Karpas-422 (cell line): ENCODE measurements around the gene SNAPC4. TPM values are rescaled to one million over a fixed set of nuclear protein-coding genes. Genes with fewer than 3 reads are reported as not detected.

Experiments
- DNase-seq: peaks from one replicate; pipeline ENCODE4 v3.0.0-alpha.2; 2015
- H2AFZ ChIP-seq: fragments of 200-600 bp; sonication (generic); 2 replicates; pipeline ENCODE4 v1.6.1; 2014; ENCODE audit warnings: antibody characterized with exemption, low read length, mixed read lengths
- H3K27ac ChIP-seq: fragments of 200-600 bp; sonication (generic); 2 replicates; pipeline ENCODE4 v1.5.1; 2014; ENCODE audit warnings: mild to moderate bottlenecking, low read length, moderate library complexity
- H3K27me3 ChIP-seq: fragments of 200-600 bp; sonication (generic); 2 replicates; pipeline ENCODE4 v1.6.1; 2014; ENCODE audit warnings: low read length, mixed read lengths
- H3K36me3 ChIP-seq: fragments of 200-600 bp; sonication (generic); 2 replicates; pipeline ENCODE4 v1.6.1; 2014; ENCODE audit warnings: low read length, mixed read lengths; ENCODE audit not compliant: insufficient read depth
- H3K4me1 ChIP-seq: fragments of 200-600 bp; sonication (generic); 2 replicates; pipeline ENCODE4 v1.6.1; 2014; ENCODE audit warnings: mild to moderate bottlenecking, low read length, mixed read lengths
- H3K4me2 ChIP-seq: fragments of 200-600 bp; sonication (generic); 2 replicates; pipeline ENCODE4 v1.6.1; 2014; ENCODE audit warnings: low read length, low read depth, mild to moderate bottlenecking; ENCODE audit not compliant: poor library complexity, severe bottlenecking
- H3K4me3 ChIP-seq: fragments of 200-600 bp; sonication (generic); 2 replicates; pipeline ENCODE4 v1.5.1; 2014; ENCODE audit warnings: mild to moderate bottlenecking, antibody characterized with exemption, low read length, mixed read lengths
- H3K79me2 ChIP-seq: fragments of 200-600 bp; sonication (generic); 2 replicates; pipeline ENCODE4 v1.6.1; 2014; ENCODE audit warnings: mild to moderate bottlenecking, low read length, mixed read lengths
- H3K9ac ChIP-seq: fragments of 200-600 bp; sonication (generic); 2 replicates; pipeline ENCODE4 v1.6.0; 2014; ENCODE audit warnings: low read length
- H3K9me2 ChIP-seq: fragments of 200-600 bp; sonication (generic), shearing (Covaris generic); replicated peaks from 2 replicates; pipeline ENCODE4 v1.6.0; 2014; ENCODE audit warnings: mild to moderate bottlenecking, low read length, moderate library complexity; ENCODE audit not compliant: insufficient read depth
- H3K9me3 ChIP-seq: fragments of 300-700, 200-600 bp; sonication (generic); 2 replicates; pipeline ENCODE4 v1.6.1; 2014; ENCODE audit warnings: low read length, mixed read lengths
- H4K20me1 ChIP-seq: fragments of 200-600 bp; sonication (generic); 2 replicates; pipeline ENCODE4 v1.6.1; 2014; ENCODE audit warnings: mild to moderate bottlenecking, antibody characterized with exemption, low read length, low read depth; ENCODE audit not compliant: insufficient read depth
- total RNA-seq: library from RNA; depleted of rRNA; stranded (reverse); fragments of >200 nt; shearing (Covaris generic); gene quantifications from 2 replicates; pipeline ENCODE4 v1.2.3, GENCODE V29; 2014; ENCODE audit warnings: low replicate concordance

Gene SNAPC4
- total RNA-seq, 1 experiment from 2014 or later = 3.7 TPM

DNA sequence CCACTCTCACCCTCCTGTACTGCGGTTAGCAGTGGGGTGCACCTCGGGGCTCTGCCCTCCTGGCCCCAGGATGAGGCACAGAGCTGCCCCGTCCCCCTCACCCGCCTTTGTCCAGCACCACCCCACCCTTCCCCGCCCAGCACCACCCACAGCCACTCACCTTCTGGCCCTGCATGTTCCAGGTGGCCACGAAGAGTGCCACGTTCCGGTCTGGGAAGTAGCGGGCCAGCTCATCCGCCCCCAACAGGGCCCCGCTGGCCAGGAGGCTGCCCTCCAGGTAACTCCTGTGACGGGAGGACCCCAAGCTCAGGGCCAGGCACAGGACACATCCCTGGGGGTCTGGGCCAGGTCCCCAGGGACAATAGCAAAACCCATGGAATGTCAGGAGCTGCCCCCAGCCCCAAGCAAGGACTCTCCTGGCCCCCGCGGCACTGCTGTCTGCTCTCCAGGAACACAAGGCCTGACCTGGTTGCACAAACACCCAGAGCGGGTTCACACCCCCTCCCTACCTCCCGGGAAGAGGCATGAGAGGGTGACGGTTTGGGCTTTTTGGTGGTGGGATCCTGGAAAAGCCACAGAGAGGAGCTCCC is 34.7 kb upstream of the SNAPC4 start:
- Histone ChIP-seq H3K9me3 (no peaks in the 10 kb centered on the region), H3K4me3 (no peak overlapping the region), H3K4me2 (no peak overlapping the region), H3K27ac (no peak overlapping the region), H3K27me3 (no peaks in the 10 kb centered on the region), H3K9ac (no peak overlapping the region), H2AFZ (no peak overlapping the region), H4K20me1 (peaks cover 22% of the 10 kb centered on the region), H3K4me1 (peaks cover 19% of the 10 kb centered on the region), H3K9me2 (no peaks in the 10 kb centered on the region), H3K36me3 (no peaks in the 10 kb centered on the region), H3K79me2 (peaks cover 46% of the 10 kb centered on the region)
- DNase-seq = no peak

DNA sequence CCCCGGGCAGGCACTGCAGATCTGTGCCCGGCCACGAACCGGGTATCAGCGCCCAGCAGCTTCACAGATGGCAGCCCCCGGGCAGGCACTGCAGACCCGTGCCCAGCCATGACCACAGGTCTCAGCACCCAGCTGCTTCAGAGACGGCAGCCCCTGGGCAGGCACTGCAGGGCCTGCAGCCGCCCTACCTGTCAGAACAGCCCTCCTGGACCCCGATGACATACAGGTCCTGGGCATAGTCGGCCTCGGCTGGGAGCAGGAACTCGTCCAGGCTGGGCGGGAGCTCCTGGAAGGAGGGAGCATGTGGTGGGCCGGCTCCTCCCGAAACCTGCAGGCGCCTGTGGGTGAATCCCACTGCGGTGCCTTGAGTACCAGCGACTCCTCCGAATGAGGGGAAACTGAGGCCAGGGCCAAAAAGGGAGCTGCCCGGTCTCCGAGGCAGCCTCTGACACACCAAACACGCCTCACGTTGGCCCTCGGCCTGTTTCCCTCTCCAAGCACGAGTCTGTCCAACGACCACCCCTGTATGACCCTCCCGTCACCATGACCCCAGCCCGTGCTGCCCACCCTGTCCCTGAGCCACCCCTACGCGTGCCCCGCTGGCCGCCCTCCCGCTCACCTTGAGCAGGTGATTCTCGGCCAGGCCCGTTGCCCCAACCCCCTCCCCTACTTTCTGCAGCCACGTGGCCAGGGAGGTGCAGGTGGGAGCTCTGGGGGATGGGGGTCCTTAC is 34.0 kb upstream of the SNAPC4 start:
- H4K20me1 ChIP-seq = peaks cover 22% of the 10 kb centered on the region
- H3K4me1 ChIP-seq = peaks cover 19% of the 10 kb centered on the region
- H3K27me3 ChIP-seq = no peaks in the 10 kb centered on the region
- DNase-seq = no peak
- no peak overlapping the region for H3K4me3 ChIP-seq
- H3K4me2 ChIP-seq = no peak overlapping the region
- H3K9me2 ChIP-seq = no peaks in the 10 kb centered on the region
- H2AFZ ChIP-seq = no peak overlapping the region
- H3K79me2 ChIP-seq = peaks cover 44% of the 10 kb centered on the region
- no peak overlapping the region for H3K27ac ChIP-seq
- no peaks in the 10 kb centered on the region for H3K9me3 ChIP-seq
- no peak overlapping the region for H3K9ac ChIP-seq
- H3K36me3 ChIP-seq = no peaks in the 10 kb centered on the region

DNA sequence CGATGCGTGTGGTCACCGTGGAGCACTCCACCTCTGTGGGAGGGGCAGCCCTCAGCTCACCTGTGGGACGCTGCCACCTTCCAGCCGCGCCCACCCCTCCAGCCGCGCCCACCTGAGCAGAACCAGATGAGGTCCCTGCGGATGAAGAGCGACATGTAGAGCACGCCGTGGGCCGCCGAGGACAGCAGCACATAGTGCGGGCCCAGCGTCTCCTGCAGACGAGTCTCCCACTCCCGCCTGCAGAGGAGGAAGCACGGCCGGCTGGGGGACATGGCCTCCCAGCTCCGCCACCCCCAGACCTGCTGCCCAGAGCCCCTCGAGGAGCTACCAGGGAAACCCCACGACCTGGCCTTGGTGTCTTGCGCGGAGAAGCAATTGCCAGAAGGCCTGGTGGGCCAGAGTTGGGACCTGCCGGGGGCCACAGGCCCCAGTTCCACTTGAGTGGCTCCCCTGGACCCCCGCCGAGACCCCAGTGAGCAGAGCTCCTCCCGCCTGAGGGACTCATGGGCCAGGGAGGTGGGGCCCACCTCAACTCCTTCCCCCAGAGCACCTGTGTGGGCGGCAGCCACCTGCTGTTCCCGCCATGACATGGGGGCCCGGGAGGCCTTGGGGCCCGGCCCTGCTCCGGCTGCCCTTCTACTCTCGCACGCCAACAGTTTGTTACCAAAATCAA is 33.2 kb upstream of the SNAPC4 start:
- Histone ChIP-seq H3K36me3 (no peaks in the 10 kb centered on the region), H4K20me1 (peaks cover 17% of the 10 kb centered on the region), H3K4me1 (peaks cover 14% of the 10 kb centered on the region), H3K4me3 (no peak overlapping the region), H3K9me2 (no peaks in the 10 kb centered on the region), H3K27ac (no peak overlapping the region), H3K79me2 (peaks cover 36% of the 10 kb centered on the region), H3K9me3 (no peaks in the 10 kb centered on the region), H3K9ac (no peak overlapping the region), H3K4me2 (no peak overlapping the region), H2AFZ (no peak overlapping the region), H3K27me3 (no peaks in the 10 kb centered on the region)
- DNase-seq = no peak

DNA sequence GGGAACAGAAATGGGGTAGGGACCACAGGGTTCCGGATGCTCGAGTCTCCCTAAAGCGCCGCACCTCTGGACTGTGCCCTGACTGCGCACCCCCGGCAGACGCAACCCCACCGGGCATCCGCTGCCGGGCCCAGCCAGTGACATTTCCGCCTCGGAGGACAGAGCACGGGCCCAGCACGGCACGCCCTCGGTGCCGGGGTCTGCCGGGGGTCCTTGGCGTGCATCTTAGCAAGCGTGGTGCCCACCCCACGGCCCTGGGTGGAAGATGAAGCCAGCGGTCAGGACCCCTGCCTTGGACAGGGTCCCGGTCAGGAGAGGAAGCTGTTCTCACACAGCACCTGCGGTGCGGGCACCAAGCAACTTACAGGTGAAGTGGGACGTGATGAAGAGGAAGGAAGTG is 32.6 kb upstream of the SNAPC4 start:
- Histone ChIP-seq H3K4me2 (no peak overlapping the region), H3K27ac (no peak overlapping the region), H3K79me2 (peaks cover 30% of the 10 kb centered on the region), H3K9me3 (no peaks in the 10 kb centered on the region), H2AFZ (no peak overlapping the region), H3K36me3 (no peaks in the 10 kb centered on the region), H3K4me3 (no peak overlapping the region), H4K20me1 (peaks cover 11% of the 10 kb centered on the region; the same call in 1 of the 2 replicates), H3K4me1 (peaks cover 8% of the 10 kb centered on the region), H3K9me2 (no peaks in the 10 kb centered on the region), H3K27me3 (no peaks in the 10 kb centered on the region), H3K9ac (no peak overlapping the region)
- DNase-seq = no peak

DNA sequence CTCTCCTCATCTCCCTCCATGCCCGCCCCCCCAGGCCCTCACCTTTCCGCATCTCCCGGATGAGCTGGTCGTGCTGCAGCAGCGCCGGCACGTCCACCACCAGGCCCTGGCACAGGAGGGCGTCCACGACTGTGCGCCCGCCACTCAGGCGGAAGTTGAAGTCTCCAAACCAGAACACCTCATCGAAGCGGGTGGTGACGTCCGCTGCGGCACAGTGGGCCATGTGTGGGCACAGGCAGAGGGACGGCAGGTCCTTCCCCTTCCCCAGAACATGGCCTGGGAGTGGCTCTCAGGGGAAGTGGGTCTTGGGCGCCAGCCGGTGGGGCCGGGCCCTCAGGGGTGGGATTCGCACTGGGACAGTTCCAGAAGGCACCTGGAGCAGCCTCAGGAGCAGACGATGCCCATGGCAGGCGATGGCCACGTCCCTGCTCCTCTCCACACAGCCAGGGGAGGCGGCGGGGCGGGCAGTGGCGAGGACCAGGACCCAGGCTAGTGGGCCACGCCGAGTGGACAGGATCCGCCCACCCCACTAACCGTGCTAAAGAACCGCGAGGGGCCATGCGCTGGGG is 31.9 kb upstream of the SNAPC4 start:
- DNase-seq = no peak
- no peak overlapping the region for H3K9ac ChIP-seq
- H3K27me3 ChIP-seq = no peaks in the 10 kb centered on the region
- H3K9me2 ChIP-seq = no peaks in the 10 kb centered on the region
- H3K79me2 ChIP-seq = peaks cover 22% of the 10 kb centered on the region
- H3K27ac ChIP-seq = no peak overlapping the region
- H2AFZ ChIP-seq = no peak overlapping the region
- no peak overlapping the region for H3K4me2 ChIP-seq
- no peaks in the 10 kb centered on the region for H3K36me3 ChIP-seq
- H3K4me3 ChIP-seq = no peak overlapping the region
- H4K20me1 ChIP-seq = peaks cover 4% of the 10 kb centered on the region; the same call in 1 of the 2 replicates
- H3K9me3 ChIP-seq = no peaks in the 10 kb centered on the region
- peaks cover under 1% of the 10 kb centered on the region for H3K4me1 ChIP-seq

DNA sequence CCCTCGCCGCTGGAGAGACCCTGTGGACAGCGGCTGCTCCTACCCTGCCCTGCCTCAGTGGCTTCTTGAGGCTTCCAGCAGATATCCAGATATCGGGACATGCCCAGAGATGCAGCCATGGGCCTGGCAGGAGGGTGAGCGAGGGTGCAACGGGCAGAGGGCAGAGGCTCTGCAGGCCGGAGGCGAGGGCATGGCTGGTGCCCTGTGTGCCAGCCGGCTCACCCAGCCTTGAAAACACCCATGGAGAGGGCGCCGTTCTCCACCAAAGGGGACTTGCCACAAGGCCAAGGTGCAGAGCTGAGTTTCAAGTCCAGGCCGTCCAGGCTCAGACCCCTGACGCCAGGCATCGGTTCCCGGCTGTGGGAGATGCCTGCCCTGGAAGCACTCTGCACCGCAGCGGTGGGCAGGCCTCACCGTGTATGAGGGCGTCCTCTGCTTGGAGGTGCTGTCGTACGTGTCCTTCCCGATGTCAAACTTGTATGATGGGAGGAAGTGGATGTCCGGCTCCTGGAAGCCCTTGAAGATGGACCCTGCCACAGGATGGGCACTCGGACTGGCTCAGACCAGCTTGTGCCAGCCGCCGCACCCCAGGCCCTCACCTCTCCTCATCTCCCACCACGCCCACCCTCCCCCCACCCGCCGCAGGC is 30.7 kb upstream of the SNAPC4 start:
- H3K9ac ChIP-seq = no peak overlapping the region
- no peaks in the 10 kb centered on the region for H3K36me3 ChIP-seq
- DNase-seq = no peak
- H3K79me2 ChIP-seq = peaks cover 12% of the 10 kb centered on the region
- H2AFZ ChIP-seq = no peak overlapping the region
- no peaks in the 10 kb centered on the region for H3K9me3 ChIP-seq
- no peaks in the 10 kb centered on the region for H3K9me2 ChIP-seq
- H3K4me2 ChIP-seq = no peak overlapping the region
- no peaks in the 10 kb centered on the region; the same call in 1 of the 2 replicates for H4K20me1 ChIP-seq
- H3K4me1 ChIP-seq = no peaks in the 10 kb centered on the region
- no peak overlapping the region for H3K4me3 ChIP-seq
- no peak overlapping the region for H3K27ac ChIP-seq
- H3K27me3 ChIP-seq = no peaks in the 10 kb centered on the region

DNA sequence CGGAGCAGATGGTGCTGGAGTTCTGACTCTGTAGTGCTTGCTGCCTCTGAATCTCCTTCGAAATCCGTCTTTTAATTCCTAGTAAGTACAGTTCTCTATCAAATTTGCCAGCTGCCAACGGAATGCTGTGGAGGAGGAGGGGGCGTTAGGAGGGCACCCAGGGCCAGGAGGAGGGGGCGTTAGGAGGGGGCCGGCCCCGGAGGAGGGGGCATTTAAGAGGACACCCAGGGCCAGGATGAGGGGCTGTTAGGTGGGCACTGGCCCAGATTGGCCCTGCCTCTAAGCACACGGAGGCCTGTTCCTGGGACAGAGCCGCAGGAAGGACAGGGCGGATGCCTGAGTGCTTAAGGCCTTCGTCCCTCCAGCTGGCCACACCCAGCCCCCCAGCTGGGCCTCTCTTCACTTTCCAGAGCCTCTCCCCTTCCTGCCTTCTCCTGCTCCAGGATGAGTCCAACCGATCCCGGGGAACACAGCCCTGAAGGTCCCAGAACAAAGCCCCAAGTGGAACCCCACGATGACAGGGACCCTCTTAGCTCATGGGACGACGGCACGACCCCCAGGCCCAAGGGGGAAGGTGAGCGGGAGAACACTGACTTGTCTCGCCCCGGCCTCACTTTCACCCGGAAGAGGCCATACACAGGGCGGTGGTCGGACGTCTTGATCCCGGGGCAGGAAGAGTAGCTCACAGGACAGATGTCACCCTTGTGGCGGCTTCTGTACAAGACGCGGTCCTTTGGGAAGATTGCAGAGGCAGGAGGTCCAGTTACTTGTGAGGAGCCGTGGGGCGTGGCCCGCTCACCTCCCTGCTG is 29.9 kb upstream of the SNAPC4 start:
- Histone ChIP-seq H3K9me3 (no peaks in the 10 kb centered on the region), H4K20me1 (no peaks in the 10 kb centered on the region; the same call in 1 of the 2 replicates), H3K27me3 (no peaks in the 10 kb centered on the region), H3K9me2 (no peaks in the 10 kb centered on the region), H2AFZ (no peak overlapping the region), H3K4me3 (no peak overlapping the region), H3K36me3 (no peaks in the 10 kb centered on the region), H3K27ac (no peak overlapping the region), H3K79me2 (peaks cover 4% of the 10 kb centered on the region), H3K4me2 (no peak overlapping the region), H3K4me1 (no peaks in the 10 kb centered on the region), H3K9ac (no peak overlapping the region)
- DNase-seq = no peak
